Inflammatory macrophage treated with lipopolysaccharide for 4 hours (primary cell): Measurements from ENCODE around the gene ARHGEF19.
"Not testable (repeated sequence)": the region's sequence is repeated elsewhere in the genome, so short reads cannot be mapped to it uniquely, and the experiment has no call there.

Experiments
- DNase-seq: peaks from one replicate; pipeline ENCODE4 v3.0.0-alpha.2; 2020

Gene ARHGEF19

GRCh38 chr1:16243936-16244649, 31.6 kb upstream of the ARHGEF19 start:
- peak; percentile 66 for DNase-seq

- no peak for DNase-seq
Observed at GRCh38 chr1:16243215-16243610, 30.8 kb upstream of the ARHGEF19 start.

- no peak for DNase-seq
Observed at GRCh38 chr1:16242556-16243214, 30.2 kb upstream of the ARHGEF19 start.

GRCh38 chr1:16241221-16241708, 28.8 kb upstream of the ARHGEF19 start:
- DNase-seq: no peak

- DNase-seq: no peak
Observed at GRCh38 chr1:16239972-16240491, 27.6 kb upstream of the ARHGEF19 start.

GRCh38 chr1:16237343-16237830, 24.9 kb upstream of the ARHGEF19 start:
- DNase-seq: no peak

- peak; percentile 86 for DNase-seq
Observed at GRCh38 chr1:16236511-16237342, 24.3 kb upstream of the ARHGEF19 start, which contains the start of gene CPLANE2. Gene CPLANE2, minus strand, starts transcription at chr1:16237183. Its CDS starts 441 bp downstream, at chr1:16236742.

GRCh38 chr1:16235944-16236510, 23.6 kb upstream of the ARHGEF19 start:
- peak; percentile 14 for DNase-seq

- DNase-seq: no peak
Observed at GRCh38 chr1:16235347-16235746, 22.9 kb upstream of the ARHGEF19 start.

GRCh38 chr1:16233431-16233830, 21.0 kb upstream of the ARHGEF19 start:
- DNase-seq: no peak

- DNase-seq: no peak
Observed at GRCh38 chr1:16232316-16232710, 19.9 kb upstream of the ARHGEF19 start.

GRCh38 chr1:16231331-16232315, 19.2 kb upstream of the ARHGEF19 start:
- DNase-seq: no peak

GRCh38 chr1:16230744-16231143, 18.3 kb upstream of the ARHGEF19 start:
- DNase-seq: no peak

- DNase-seq: no peak
Observed at GRCh38 chr1:16229976-16230740, 17.7 kb upstream of the ARHGEF19 start.

GRCh38 chr1:16226490-16227179, 14.2 kb upstream of the ARHGEF19 start:
- DNase-seq: no peak

GRCh38 chr1:16226129-16226489, 13.7 kb upstream of the ARHGEF19 start:
- no peak for DNase-seq

- DNase-seq: no peak
Observed at GRCh38 chr1:16224472-16224871, 12.0 kb upstream of the ARHGEF19 start.

- not testable (repeated sequence) for DNase-seq
Observed at GRCh38 chr1:16222716-16223115, 10.3 kb upstream of the ARHGEF19 start.

GRCh38 chr1:16221499-16221898, 9.0 kb upstream of the ARHGEF19 start:
- DNase-seq: no peak

- DNase-seq: no peak
Observed at GRCh38 chr1:16219968-16220500, 7.6 kb upstream of the ARHGEF19 start.
